HEK293T (cell line): ENCODE data around the gene CXCL11.

ENCODE experiments used
- CTCF ChIA-PET: fragments of 350-600 bp; formaldehyde crosslinking; extraction: SDS; loops from one replicate; lab custom pipeline; 2021; ENCODE audit warnings: antibody characterized with exemption, inconsistent platforms; lab: Yijun Ruan, JAX
- POLR2A ChIA-PET: fragments of 350-600 bp; formaldehyde crosslinking; extraction: SDS; loops from one replicate; lab custom pipeline; 2020; ENCODE audit warnings: antibody characterized with exemption, inconsistent platforms; lab: Yijun Ruan, JAX
- DNase-seq: peaks from one replicate; pipeline ENCODE4 v3.0.0; 2012; ENCODE audit warnings: mixed read lengths; ENCODE audit errors: extremely low spot score
- ARNT ChIP-seq: fragments of 450-650 bp; IDR thresholded peaks from 2 replicates; pipeline ENCODE4 v1.6.1; 2017; ENCODE audit warnings: mild to moderate bottlenecking
- BHLHE40 ChIP-seq: fragments of 450-650 bp; IDR thresholded peaks from 2 replicates; pipeline ENCODE4 v1.6.1; 2016; ENCODE audit warnings: mild to moderate bottlenecking, moderate library complexity, borderline replicate concordance
- CTBP1 ChIP-seq: fragments of 450-650 bp; IDR thresholded peaks from 2 replicates; pipeline ENCODE4 v1.6.1; 2016; ENCODE audit warnings: borderline replicate concordance
- ELF4 ChIP-seq: fragments of 450-650 bp; IDR thresholded peaks from 2 replicates; pipeline ENCODE4 v1.6.1; 2017; ENCODE audit warnings: antibody characterized with exemption
- FOXA1 ChIP-seq: fragments of 450-650 bp; IDR thresholded peaks from 2 replicates; pipeline ENCODE4 v1.6.1; 2016; ENCODE audit warnings: mild to moderate bottlenecking
- FOXK2 ChIP-seq: fragments of 450-650 bp; IDR thresholded peaks from 2 replicates; pipeline ENCODE4 v1.6.1; 2016; ENCODE audit warnings: mild to moderate bottlenecking
- FOXM1 ChIP-seq: fragments of 450-650 bp; IDR thresholded peaks from 2 replicates; pipeline ENCODE4 v1.6.1; 2017; ENCODE audit warnings: mild to moderate bottlenecking, borderline replicate concordance
- HDGF ChIP-seq: fragments of 450-650 bp; IDR thresholded peaks from 2 replicates; pipeline ENCODE4 v1.6.1; 2017; ENCODE audit warnings: antibody characterized with exemption, borderline replicate concordance
- L3MBTL2 ChIP-seq: fragments of 450-650 bp; conservative IDR thresholded peaks from 2 replicates; pipeline ENCODE4 v1.6.1; 2016; ENCODE audit warnings: mild to moderate bottlenecking
- LEF1 ChIP-seq: fragments of 450-650 bp; IDR thresholded peaks from 2 replicates; pipeline ENCODE4 v1.6.1; 2017; ENCODE audit warnings: mild to moderate bottlenecking, borderline replicate concordance
- NFRKB ChIP-seq: fragments of 450-650 bp; IDR thresholded peaks from 2 replicates; pipeline ENCODE4 v1.6.1; 2016; ENCODE audit warnings: mild to moderate bottlenecking, moderate library complexity
- PKNOX1 ChIP-seq: fragments of 450-650 bp; IDR thresholded peaks from 2 replicates; pipeline ENCODE4 v1.6.1; 2016
- SP1 ChIP-seq: fragments of 450-650 bp; IDR thresholded peaks from 2 replicates; pipeline ENCODE4 v1.6.1; 2017
- SUZ12 ChIP-seq: fragments of 450-650 bp; IDR thresholded peaks from 2 replicates; pipeline ENCODE4 v1.6.1; 2016; ENCODE audit warnings: mild to moderate bottlenecking
- TARDBP ChIP-seq: fragments of 450-650 bp; IDR thresholded peaks from 2 replicates; pipeline ENCODE4 v1.6.1; 2016

The CXCL11 gene

GRCh38 chr4:75989846-75990528 is 45.9 kb downstream of the CXCL11 start:
- CTCF ChIA-PET: no interaction called here
- POLR2A ChIA-PET: interaction anchor here (0.8 to 1.2 kb wide), 2 partner anchors 12 to 159 kb away, joined by 4 read pairs; partner anchors contain the start of gene NUP54
- DNase-seq: no peak
- TF ChIP-seq CTBP1: no peak
- TF ChIP-seq LEF1: no peak
- no peak for TF ChIP-seq HDGF
- TF ChIP-seq FOXM1: no peak
- no peak for TF ChIP-seq ELF4
- TF ChIP-seq L3MBTL2: no peak
- no peak for TF ChIP-seq BHLHE40
- no peak for TF ChIP-seq SP1
- no peak for TF ChIP-seq FOXK2
- TF ChIP-seq PKNOX1: no peak
- no peak for TF ChIP-seq SUZ12
- TF ChIP-seq FOXA1: no peak
- TF ChIP-seq ARNT: no peak
- no peak for TF ChIP-seq TARDBP
- no peak for TF ChIP-seq NFRKB

DNA sequence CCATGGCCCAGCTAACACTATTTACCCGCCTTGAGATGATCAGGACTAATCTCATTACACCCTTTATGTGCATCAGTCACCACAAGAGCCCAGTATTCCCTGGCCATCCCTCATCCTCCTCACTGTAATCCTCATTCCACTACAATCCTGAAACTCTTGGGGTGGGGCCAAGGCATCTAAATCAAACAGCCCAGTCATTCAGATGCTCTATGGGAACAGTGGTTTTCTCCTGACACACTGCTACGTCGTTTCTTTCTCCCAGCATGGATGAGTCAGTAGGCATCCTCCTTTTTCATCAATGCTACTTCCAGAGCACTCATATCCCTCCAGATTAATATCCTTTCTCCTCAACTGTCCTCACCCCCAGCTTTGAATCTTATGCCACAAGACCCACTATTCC is 50.8 kb downstream of the CXCL11 start:
- ChIA-PET POLR2A (no interaction called here), CTCF (interaction anchor here (1.2 kb wide), 1 partner anchor 11 kb away, joined by 3 read pairs; no protein-coding TSS in a partner anchor)
- TF ChIP-seq SP1 (no peak), CTBP1 (no peak), LEF1 (no peak), TARDBP (no peak), HDGF (no peak), L3MBTL2 (no peak), BHLHE40 (no peak)
- DNase-seq: no peak
